GM19025 (cell line): Measurements from ENCODE around the gene NHS.

ENCODE experiments used
- ATAC-seq: cut with Tn5 transposase; IDR thresholded peaks from one replicate; pipeline ENCODE4 v1.9.1; 2021; ENCODE audit warnings: mild to moderate bottlenecking, low read depth, moderate library complexity; ENCODE audit not compliant: unreplicated experiment

The NHS gene

DNA sequence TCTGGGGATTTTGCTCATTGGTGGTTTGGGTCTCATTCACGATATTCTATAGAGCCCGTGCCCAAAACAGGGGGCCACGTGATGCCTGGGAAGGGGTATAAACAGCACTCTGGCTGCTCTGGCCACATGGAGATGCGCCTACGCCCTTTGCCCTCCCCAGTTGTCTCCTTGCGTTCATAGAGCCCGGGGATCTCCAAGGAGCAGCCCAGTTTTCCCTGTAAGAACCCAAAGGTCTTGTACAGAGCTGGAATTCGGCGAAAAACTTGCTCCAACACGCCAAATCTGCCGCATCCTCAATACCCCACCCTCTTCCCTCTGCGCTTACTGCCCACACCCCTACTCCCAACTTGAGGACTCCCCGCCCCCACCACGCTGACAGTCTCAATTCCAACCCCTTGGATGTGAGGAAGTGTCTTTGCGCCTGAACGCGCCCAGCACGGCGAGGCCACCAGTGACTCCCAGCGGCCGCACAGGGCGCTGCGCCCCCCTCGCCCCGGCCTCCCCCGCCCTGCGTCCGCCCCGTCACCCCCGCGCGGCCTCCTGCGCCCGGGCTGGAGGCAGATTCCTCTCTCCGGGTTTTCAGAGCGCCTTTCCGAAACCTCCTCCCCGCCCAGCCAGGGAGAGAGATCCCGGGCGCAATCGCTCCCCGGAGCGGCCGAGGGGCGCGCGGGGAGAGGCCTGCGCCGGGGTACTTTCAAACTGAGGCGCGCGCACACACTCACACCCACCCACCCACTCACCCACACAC, at the start of gene NHS:
Gene NHS, plus strand, starts transcription at position 582 of the 748 bp plus-strand sequence. CDS start 558 bp downstream, outside the sequence.
- no peak for ATAC-seq

- no peak for ATAC-seq
Measured at GRCh38 chrX:17328837-17329236, 46.2 kb upstream of the NHS start.

DNA sequence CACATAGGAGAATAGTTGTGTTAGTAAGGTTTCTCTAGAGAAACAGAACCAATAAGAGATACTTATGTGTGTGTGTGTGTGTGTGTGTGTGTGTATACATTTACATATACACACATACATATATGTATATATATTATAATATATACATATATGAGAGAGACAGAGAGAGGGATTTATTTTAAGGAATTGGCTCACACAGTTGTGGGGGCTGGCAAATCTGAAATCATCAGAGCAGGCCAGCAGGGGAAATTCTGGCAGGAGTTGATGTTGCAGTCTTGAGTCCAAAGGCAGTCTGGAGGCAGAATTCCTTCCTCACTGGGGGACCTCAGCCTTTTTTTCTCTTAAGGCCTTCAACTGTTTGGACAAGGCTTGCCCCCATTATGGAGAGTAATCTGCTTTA, 38.6 kb upstream of the NHS start:
- no peak for ATAC-seq

- ATAC-seq, result no peak
Measured at GRCh38 chrX:17355976-17356375, 19.0 kb upstream of the NHS start.

DNA sequence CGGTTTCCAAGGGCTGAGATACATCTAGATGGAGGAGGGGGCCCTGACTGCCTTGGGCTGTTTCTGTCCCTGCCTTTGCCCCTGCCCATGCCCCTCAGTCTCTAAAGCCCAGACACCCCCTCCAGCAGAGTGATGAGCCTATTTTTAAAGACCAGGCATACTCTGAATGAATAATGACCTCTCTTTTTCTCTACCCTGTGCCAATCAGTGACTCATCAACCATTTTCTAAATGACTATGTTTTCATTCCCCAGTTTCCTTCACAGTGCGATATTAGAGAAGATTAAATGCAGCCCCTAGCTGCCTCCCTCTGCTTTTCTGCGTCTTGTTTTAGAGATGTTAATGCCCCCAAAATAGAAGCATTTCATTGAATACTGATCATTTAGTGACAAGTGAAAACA, 15.5 kb upstream of the NHS start:
- no peak for ATAC-seq

- no peak for ATAC-seq
Measured at GRCh38 chrX:17361620-17362019, 13.4 kb upstream of the NHS start.

DNA sequence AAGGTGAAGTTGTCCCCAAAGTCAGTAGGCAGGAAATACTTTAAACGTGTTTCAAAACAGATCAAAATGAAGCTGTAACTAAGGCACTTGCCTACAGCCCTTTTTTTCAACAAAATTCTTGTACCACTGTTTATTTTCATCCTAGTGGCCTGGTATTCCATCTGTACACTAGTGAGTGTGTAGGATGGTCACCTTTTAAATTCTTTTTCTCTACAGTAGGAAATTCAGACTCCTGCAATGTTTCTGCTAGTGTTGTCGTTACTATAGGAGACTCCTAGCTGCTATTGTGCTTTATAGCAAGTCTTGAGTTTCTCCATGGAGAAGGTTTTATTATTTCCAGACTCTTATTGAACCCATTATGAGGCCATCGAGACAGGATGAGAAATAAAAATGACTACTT, 7.0 kb upstream of the NHS start:
- ATAC-seq, result no peak

GRCh38 chrX:17369309-17369708, 5.7 kb upstream of the NHS start:
- no peak for ATAC-seq

GRCh38 chrX:17370191-17370590, 4.8 kb upstream of the NHS start:
- no peak for ATAC-seq

GRCh38 chrX:17372052-17372451, 2.9 kb upstream of the NHS start:
- no peak for ATAC-seq

- no peak for ATAC-seq
Measured at GRCh38 chrX:17373337-17373736, 1.7 kb upstream of the NHS start.

DNA sequence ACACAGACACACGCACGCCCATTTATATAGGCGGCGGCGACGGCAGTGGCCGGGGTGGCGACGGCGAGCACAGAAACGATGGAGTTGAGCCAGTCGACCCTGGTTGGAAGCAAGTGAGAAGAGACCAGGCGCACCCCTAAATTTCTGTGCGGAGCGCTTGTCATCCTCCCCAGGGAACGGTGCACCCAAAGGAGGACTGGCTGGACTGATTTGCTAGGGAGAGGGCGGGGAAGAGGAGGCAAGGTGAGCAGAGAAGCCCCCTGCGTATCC, 302 bp downstream of the NHS start:
- ATAC-seq, result no peak

GRCh38 chrX:17375637-17376430, 834 bp downstream of the NHS start:
- ATAC-seq, result no peak

DNA sequence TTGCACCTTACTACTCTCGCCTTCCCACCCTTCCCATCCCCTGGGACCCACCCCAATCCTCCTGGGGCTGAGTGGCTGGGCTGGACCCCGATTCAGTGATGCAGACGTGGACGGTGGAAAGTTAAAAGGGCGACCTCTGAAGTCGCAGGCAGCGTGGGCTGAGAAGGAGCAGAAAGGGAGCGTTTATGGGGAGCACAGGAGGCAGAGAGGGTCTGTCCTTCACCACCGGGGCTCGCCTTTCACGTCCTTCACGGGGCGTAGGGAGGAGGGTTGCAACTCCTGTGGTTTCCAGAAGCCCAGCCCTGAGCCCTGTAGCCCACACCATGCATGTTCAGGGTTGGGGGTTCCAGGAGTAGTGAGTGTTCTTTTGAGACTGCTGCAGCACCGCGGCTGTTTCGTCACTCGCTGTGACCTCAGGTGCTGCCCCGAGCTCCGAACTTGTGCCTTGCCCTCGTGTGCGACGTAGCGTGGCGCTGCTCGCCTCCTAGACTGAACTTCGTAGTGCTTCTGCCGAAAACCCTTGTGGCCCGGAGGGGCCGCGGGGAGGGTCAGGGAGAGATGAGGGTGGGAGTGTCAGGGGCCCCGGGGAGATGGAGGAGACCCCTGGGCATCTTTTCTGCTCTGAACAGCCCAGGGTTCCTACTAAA, 1.6 kb downstream of the NHS start:
- ATAC-seq, result no peak

DNA sequence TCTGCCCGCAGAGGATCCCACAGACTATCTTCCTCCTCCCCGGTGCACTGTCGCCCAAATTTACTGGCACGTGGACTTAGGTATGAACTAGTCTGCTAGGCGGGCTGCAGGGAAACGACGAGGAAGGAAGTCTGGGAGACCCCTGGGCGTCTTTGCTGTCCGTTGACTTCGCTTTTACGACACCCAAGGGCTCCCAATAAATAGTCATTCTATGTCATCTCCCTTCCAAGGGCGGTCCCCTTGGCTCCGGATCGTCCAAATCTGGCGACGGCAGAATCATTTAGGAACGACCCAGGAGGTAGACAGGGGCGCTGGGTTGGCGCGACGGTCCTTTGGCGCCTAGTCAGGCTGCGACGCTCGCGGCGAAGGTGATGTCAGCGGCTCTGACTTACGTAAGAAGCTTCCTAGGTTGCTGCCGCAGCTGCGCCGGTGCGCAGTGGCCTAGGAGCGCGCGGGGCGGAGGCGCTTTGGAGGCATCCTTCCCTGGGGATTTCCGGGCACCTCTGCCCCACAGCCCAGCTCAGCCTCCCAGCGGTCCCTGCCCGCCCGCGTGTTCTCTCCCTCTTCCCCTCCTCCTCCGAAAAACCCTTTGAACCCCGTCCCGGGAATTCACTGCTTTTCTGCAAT, 2.2 kb downstream of the NHS start:
- no peak for ATAC-seq

DNA sequence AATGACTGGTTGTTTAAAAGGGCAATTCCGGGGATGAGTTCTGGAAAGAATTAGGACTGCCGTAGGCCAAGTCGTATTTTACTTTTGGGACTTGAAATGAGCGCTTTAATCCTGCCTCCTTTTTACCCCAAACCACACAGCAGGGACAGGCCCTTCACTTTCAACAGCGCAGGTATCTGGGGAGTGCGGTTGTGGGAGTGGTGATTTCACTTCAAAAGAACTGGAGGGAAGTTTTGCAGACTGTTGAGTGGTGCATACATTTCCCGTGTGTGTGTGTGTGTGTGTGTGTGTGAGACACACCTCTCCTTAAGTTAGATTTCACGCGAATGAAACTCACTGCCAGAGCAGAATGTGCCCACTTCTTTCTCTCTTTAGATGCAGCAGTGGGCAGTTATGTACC, 2.8 kb downstream of the NHS start:
- no peak for ATAC-seq

GRCh38 chrX:17380221-17380620, 5.2 kb downstream of the NHS start:
- no peak for ATAC-seq

- no peak for ATAC-seq
Measured at GRCh38 chrX:17390419-17390850, 15.4 kb downstream of the NHS start.

DNA sequence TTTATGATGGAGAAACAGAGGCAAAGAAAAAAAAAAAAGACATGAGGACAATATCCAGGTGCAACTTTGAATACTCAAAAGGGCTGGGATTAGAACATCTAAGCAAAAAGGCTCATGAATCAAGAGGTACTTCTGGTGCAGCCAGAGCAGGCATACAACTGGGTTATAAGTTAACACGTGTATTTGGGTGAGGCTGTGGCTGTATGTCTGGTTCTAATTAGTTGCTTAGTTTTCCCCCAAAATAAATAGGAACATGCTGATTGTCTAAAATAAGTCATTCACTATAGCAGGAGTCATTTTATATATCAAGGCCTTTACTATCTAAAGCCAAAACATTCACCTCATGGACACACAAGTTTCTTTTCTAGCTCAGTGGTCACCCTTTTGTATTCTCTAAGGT, 20.2 kb downstream of the NHS start:
- ATAC-seq, result no peak

GRCh38 chrX:17397074-17397473, 22.1 kb downstream of the NHS start:
- ATAC-seq, result no peak

DNA sequence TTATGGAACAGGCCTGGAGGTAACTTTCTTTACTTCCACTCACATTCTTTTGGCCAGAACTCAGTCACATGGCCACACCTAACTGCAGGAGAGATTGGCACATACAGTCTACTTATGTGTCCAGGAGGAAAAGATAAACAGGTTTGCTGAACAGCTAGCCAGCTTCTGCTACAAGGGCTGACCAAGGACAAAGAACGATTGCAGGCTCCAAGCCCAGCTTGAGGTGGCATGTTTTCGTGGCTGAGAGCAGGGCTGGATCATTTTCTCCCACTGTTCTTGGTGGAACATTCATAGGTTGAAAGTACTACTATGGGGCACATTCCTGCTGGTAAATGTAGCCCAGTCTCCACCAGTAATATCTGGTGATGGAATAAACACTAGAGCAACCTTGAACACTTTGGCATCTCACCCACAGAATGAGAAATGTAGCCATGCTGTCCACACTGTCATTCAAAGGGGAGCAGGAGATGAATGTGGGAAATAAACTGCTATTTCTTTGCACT, 28.2 kb downstream of the NHS start:
- ATAC-seq, result no peak
